CD14-positive monocyte (primary cell): ENCODE measurements around the gene CRADD. TPM values are rescaled to one million over a fixed set of nuclear protein-coding genes. Genes with fewer than 3 reads are reported as not detected.

Experiments
- DNase-seq, 3 donors: peaks; one replicate each; pipeline ENCODE4 v3.0.0-alpha.2; 2011 to 2022
- H2AFZ ChIP-seq: 2 replicates; pipeline ENCODE4 v1.6.0; 2012; ENCODE audit warnings: mild to moderate bottlenecking, low read depth, low read length, inconsistent platforms; ENCODE audit not compliant: insufficient read depth, poor library complexity, severe bottlenecking
- H3K27ac ChIP-seq, 2 donors: 1 replicate in 1 of 2; 2 replicates in 1 of 2; pipeline ENCODE4 v1.5.1; 2012 to 2013; ENCODE audit warnings: low read length in 2 of 2, control low read depth in 1 of 2, inconsistent platforms in 1 of 2, low read depth in 1 of 2, mild to moderate bottlenecking in 1 of 2
- H3K27me3 ChIP-seq, 2 donors: one replicate each; pipeline versions ENCODE4 v1.6.0 to v1.6.1; 2011 to 2013; ENCODE audit warnings: low read length in 2 of 2; ENCODE audit not compliant: control insufficient read depth in 2 of 2, insufficient read depth in 2 of 2
- H3K36me3 ChIP-seq, 2 donors: replicated peaks in 1 of 2; 1 replicate in 1 of 2; 2 replicates in 1 of 2; pipeline versions ENCODE4 v1.5.1 to v1.6.1; 2012 to 2013; ENCODE audit warnings: low read length in 2 of 2, control low read depth in 1 of 2, inconsistent platforms in 1 of 2, mild to moderate bottlenecking in 1 of 2; ENCODE audit not compliant: insufficient read depth in 2 of 2, control insufficient read depth in 1 of 2
- H3K4me1 ChIP-seq, 2 donors: 1 replicate in 1 of 2; 2 replicates in 1 of 2; pipeline versions ENCODE4 v1.5.1 to v1.6.1; 2012 to 2013; ENCODE audit warnings: low read length in 2 of 2, control low read depth in 1 of 2, inconsistent platforms in 1 of 2, mild to moderate bottlenecking in 1 of 2, moderate library complexity in 1 of 2; ENCODE audit not compliant: insufficient read depth in 2 of 2, control insufficient read depth in 1 of 2
- H3K4me2 ChIP-seq: replicated peaks from 2 replicates; pipeline ENCODE3; 2012; ENCODE audit warnings: low read length, moderate library complexity, mild to moderate bottlenecking; ENCODE audit not compliant: poor library complexity, severe bottlenecking; ENCODE audit errors: extremely low read depth
- H3K4me3 ChIP-seq, 3 experiments: fragments of 200-600 bp in 1 of 3; sonication (generic) in 1 of 3; replicated peaks in 1 of 3; 1 replicate in 2 of 3; 2 replicates in 1 of 3; pipeline ENCODE4 v1.5.1; 2011 to 2013; ENCODE audit warnings: low read length in 3 of 3, mild to moderate bottlenecking in 3 of 3, control low read depth in 2 of 3, low read depth in 2 of 3, inconsistent platforms in 1 of 3, moderate library complexity in 1 of 3
- H3K79me2 ChIP-seq: 2 replicates; pipeline ENCODE4 v1.6.0; 2012; ENCODE audit warnings: mild to moderate bottlenecking, control low read depth, inconsistent platforms, low read length, moderate library complexity; ENCODE audit not compliant: insufficient read depth
- H3K9ac ChIP-seq: 2 replicates; pipeline ENCODE4 v1.6.0; 2017; ENCODE audit warnings: low read length, mild to moderate bottlenecking; ENCODE audit not compliant: insufficient read depth, poor library complexity, severe bottlenecking
- H3K9me3 ChIP-seq, 2 donors: replicated peaks in 1 of 2; 1 replicate in 1 of 2; 2 replicates in 1 of 2; pipeline versions ENCODE4 v1.5.1 to v1.6.1; 2012 to 2013; ENCODE audit warnings: low read length in 2 of 2, control low read depth in 1 of 2; ENCODE audit not compliant: control insufficient read depth in 1 of 2, insufficient read depth in 1 of 2
- H4K20me1 ChIP-seq: 2 replicates; pipeline ENCODE4 v1.6.0; 2012; ENCODE audit warnings: mild to moderate bottlenecking, low read length, control low read depth, moderate library complexity; ENCODE audit not compliant: insufficient read depth
- H3K27ac Mint-ChIP-seq, 7 donors: one replicate each; pipeline ENCODE4 v1.8.0; 2020; ENCODE audit warnings: mild to moderate bottlenecking in 7 of 7, mixed read lengths in 7 of 7, moderate library complexity in 6 of 7, inconsistent platforms in 2 of 7
- H3K27me3 Mint-ChIP-seq, 3 donors: one replicate each; pipeline ENCODE4 v1.8.0; 2021 to 2022; ENCODE audit warnings: low read depth in 3 of 3, mild to moderate bottlenecking in 3 of 3, mixed read lengths in 3 of 3, moderate library complexity in 3 of 3, inconsistent platforms in 1 of 3
- H3K36me3 Mint-ChIP-seq, 2 donors: one replicate each; pipeline ENCODE4 v1.8.0; 2020; ENCODE audit warnings: mixed read lengths in 2 of 2, inconsistent platforms in 1 of 2, mild to moderate bottlenecking in 1 of 2
- H3K4me1 Mint-ChIP-seq: one replicate; pipeline ENCODE4 v1.8.0; 2020; ENCODE audit warnings: mild to moderate bottlenecking, mixed read lengths
- H3K4me3 Mint-ChIP-seq, 2 donors: one replicate each; pipeline ENCODE4 v1.8.0; 2020; ENCODE audit warnings: mild to moderate bottlenecking in 2 of 2, mixed read lengths in 2 of 2, moderate library complexity in 1 of 2
- H3K9me3 Mint-ChIP-seq, 7 donors: one replicate each; pipeline ENCODE4 v1.8.0; 2020 to 2022; ENCODE audit warnings: mixed read lengths in 7 of 7, mild to moderate bottlenecking in 6 of 7, moderate library complexity in 6 of 7, inconsistent platforms in 2 of 7
- CTCF ChIP-seq: fragments of 200-600 bp; IDR thresholded peaks from one replicate; pipeline ENCODE4 v1.8.0; 2022; ENCODE audit warnings: antibody characterized with exemption, mild to moderate bottlenecking
- WGBS: methylation state at CpG from one replicate; pipeline ENCODE4 v1.1.5; 2013; ENCODE audit warnings: missing lambda C conversion rate; ENCODE audit not compliant: insufficient coverage; 5-methylcytosine and 5-hydroxymethylcytosine counted together
- intact Hi-C, 2 donors: fragments of 100-400 bp; cut with micrococcal nuclease; formaldehyde crosslinking; loops; one replicate each; pipeline versions ENCODE4 v1.15.0 to v1.15.1; 2023
- polyA plus RNA-seq, 3 donors: library from polyadenylated mRNA; depleted of rRNA in 1 of 3; unstranded in 2 of 3; stranded (reverse) in 1 of 3; fragments of 300-500 nt in 2 of 3; fragments of >200 nt in 1 of 3; fragmentation: Illumina TruSeq in 2 of 3; gene quantifications; 1 replicate in 2 of 3; 2 replicates in 1 of 3; pipeline ENCODE4 v1.2.3, GENCODE V29; 2012 to 2021

Gene CRADD
- polyA plus RNA-seq, 3 donors, result 5.6 to 12.2 (median 11.2) TPM

- Histone ChIP-seq H3K27me3 (no peaks in the 10 kb centered on the region), H3K27ac (no peak overlapping the region), H3K9me3 (no peaks in the 10 kb centered on the region), H3K4me1 (no peaks in the 10 kb centered on the region), H3K36me3 (no peaks in the 10 kb centered on the region), H2AFZ (no peak overlapping the region), H3K9ac (no peak overlapping the region), H4K20me1 (no peaks in the 10 kb centered on the region), H3K79me2 (no peaks in the 10 kb centered on the region), H3K4me3 (no peak overlapping the region), H3K4me2 (no peak overlapping the region)
- Mint-ChIP-seq H3K4me1 (peaks cover 4% of the 10 kb centered on the region), H3K27me3 (peaks cover 3 to 6% (median 3%) of the 10 kb centered on the region in 3 donors), H3K36me3 (no peaks in the 10 kb centered on the region), H3K27ac (no peak overlapping the region), H3K9me3 (peaks cover 0 to 6% (median 4%) of the 10 kb centered on the region in 7 donors), H3K4me3 (no peak overlapping the region)
- intact Hi-C loops, result no loop called here
- peak in 1 of 3 donors; percentile 15 for DNase-seq
- no peak for TF ChIP-seq CTCF
- 95% methylated on average over 2 of the region's 5 CpGs for WGBS
Observed at GRCh38 chr12:93790472-93791152, 113.4 kb downstream of the CRADD start.

DNA sequence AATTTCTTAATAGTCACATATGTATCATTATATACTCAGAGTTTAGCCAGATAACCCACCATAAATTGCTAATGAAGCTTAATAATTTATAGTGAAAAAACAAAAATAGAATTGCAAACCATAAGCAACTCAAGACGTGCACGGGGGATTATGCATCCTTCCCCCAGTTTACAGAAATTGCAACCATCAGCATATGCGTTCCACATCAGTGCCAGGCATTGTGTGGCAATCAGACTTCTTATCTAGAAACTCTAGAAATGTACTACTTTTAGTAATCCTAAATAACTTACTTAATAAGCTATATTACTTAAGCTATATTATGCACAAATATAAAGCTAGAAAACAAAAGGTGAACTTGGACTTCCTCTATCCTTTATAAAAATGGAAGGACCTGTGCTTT lies 115.8 kb downstream of the CRADD start:
- Mint-ChIP-seq H3K4me3 (no peak overlapping the region), H3K4me1 (peaks cover 2% of the 10 kb centered on the region), H3K27me3 (peaks cover 3 to 5% (median 3%) of the 10 kb centered on the region in 3 donors), H3K27ac (no peak overlapping the region), H3K36me3 (no peaks in the 10 kb centered on the region), H3K9me3 (peaks cover 0 to 4% (median under 1%) of the 10 kb centered on the region in 7 donors)
- Histone ChIP-seq H3K79me2 (no peaks in the 10 kb centered on the region), H3K36me3 (no peaks in the 10 kb centered on the region), H3K4me2 (no peak overlapping the region), H2AFZ (no peak overlapping the region), H3K4me3 (no peak overlapping the region), H3K27me3 (no peaks in the 10 kb centered on the region), H3K4me1 (no peaks in the 10 kb centered on the region), H3K9me3 (no peaks in the 10 kb centered on the region), H4K20me1 (no peaks in the 10 kb centered on the region), H3K27ac (no peak overlapping the region), H3K9ac (no peak overlapping the region)
- WGBS, result no CpG with 5 or more reads among the region's 3 CpGs
- TF ChIP-seq CTCF, result no peak
- intact Hi-C loops, result no loop called here
- no peak for DNase-seq
